Activated naive CD8-positive, alpha-beta T cell treated with anti-CD3 and anti-CD28 coated beads, Interleukin-2, amount 50 U/mL, for 24 hours (primary cell): ENCODE results near the gene SREBF2.
A peak's percentile ranks its signal among the peaks of the same experiment; 100 is the strongest.

Experiments
- ATAC-seq: fragments of 150-1000 bp; cut with Tn5 transposase; one replicate; pipeline ENCODE4 v1.10.0; 2021
- DNase-seq: peaks from one replicate; pipeline ENCODE4 v3.0.0; 2021
- H3K27ac Mint-ChIP-seq: one replicate; pipeline ENCODE4 v1.8.0; 2021; ENCODE audit warnings: mild to moderate bottlenecking, mixed read lengths
- H3K27me3 Mint-ChIP-seq: one replicate; pipeline ENCODE4 v1.8.0; 2021; ENCODE audit warnings: mixed read lengths
- H3K36me3 Mint-ChIP-seq: one replicate; pipeline ENCODE4 v1.8.0; 2021; ENCODE audit warnings: low read depth, mixed read lengths
- H3K4me1 Mint-ChIP-seq: one replicate; pipeline ENCODE4 v1.8.0; 2021; ENCODE audit warnings: mixed read lengths
- H3K4me3 Mint-ChIP-seq: one replicate; pipeline ENCODE4 v1.8.0; 2021; ENCODE audit warnings: mild to moderate bottlenecking, moderate library complexity, mixed read lengths
- H3K9me3 Mint-ChIP-seq: one replicate; pipeline ENCODE4 v1.8.0; 2021; ENCODE audit warnings: mixed read lengths

Gene SREBF2

DNA sequence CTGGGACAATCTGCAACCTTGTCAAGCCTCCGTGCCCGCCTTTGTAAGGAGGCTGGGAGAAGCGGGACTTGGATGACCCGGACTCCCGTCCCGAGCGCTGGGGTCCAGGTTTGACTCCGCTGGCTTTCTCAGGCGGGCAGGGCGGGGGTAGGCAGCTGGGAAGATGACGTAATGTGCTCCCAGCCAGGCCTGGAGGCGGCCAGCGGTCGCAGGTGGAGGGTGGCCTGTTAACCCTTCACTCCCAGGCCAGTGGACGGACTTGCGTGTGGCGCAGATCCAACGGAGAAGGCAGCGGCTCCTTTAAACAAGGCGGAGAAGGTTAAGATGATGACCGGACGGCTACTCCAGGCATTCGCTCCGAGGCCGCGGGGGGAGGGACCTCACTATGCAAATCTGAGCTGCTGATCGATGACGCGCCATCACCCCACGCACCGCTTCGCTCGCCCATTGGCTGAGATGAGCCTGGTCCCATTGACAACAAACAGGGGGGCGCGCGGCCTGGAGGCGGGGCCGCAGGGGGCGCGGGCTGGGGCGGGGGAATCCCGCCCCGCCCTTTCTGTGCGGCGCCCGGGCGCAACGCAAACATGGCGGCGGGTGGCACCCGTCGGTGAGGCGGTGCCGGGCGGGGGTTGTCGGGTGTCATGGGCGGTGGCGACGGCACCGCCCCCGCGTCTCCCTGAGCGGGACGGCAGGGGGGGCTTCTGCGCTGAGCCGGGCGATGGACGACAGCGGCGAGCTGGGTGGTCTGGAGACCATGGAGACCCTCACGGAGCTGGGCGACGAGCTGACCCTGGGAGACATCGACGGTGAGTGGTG is at the start of gene SREBF2:
SREBF2 (plus strand) TSS at position 553 of the 816 bp plus-strand sequence; CDS start at position 719, 166 bp downstream.
- H3K27me3 Mint-ChIP-seq = no peaks in the 10 kb centered on the region
- peak within 1 kb of the TSS; percentile 96 for H3K4me3 Mint-ChIP-seq
- ATAC-seq (peak; percentile 95), DNase-seq (peak; percentile 99)
- peaks cover 31% of the 10 kb centered on the region for H3K36me3 Mint-ChIP-seq
- H3K4me1 Mint-ChIP-seq = peaks cover 57% of the 10 kb centered on the region
- no peaks in the 10 kb centered on the region for H3K9me3 Mint-ChIP-seq
- peak within 1 kb of the TSS; percentile 96 for H3K27ac Mint-ChIP-seq

DNA sequence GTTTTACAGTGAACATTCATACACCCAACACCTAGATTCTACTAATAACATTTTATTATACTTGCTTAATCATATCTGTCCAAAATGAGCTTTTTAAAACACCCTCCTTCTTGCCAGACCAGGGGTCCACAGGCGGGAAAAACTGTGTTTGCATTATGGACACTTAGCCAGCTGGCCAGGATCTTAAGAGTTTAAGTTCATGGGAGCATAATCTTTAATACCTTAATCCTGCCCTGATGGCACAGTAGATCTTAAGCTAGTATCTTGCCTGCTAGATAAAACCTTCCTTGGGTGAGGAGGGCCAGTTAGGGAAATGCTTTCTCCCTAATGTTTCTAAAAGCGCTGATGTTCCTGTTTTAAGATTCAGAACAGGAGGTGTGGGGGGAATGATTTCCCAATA is 45.6 kb upstream of the SREBF2 start:
- Mint-ChIP-seq H3K4me3 (no peak overlapping the region), H3K27ac (no peak overlapping the region), H3K9me3 (no peaks in the 10 kb centered on the region), H3K36me3 (peaks cover 5% of the 10 kb centered on the region), H3K4me1 (peaks cover 12% of the 10 kb centered on the region), H3K27me3 (no peaks in the 10 kb centered on the region)
- DNase-seq = no peak
- no peak for ATAC-seq

DNA sequence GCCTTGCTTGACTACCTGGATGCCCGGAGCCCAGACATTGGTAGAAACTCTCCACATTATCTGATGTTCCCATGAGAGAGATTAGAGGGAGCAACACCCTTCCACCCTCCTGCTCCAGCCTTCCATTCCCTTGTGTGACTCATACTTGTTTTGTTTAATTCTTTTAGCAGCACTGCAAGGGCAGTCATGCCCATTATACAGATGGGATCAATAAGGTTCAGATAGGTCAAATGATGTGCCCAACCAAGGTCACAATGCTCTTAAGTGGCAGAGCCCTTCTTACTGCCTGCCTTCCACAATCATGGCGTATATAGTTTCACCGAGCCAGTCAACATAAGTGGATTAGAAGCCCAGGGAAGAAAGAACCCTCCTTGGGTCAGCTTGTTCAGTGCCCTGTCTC is 39.0 kb upstream of the SREBF2 start:
- Mint-ChIP-seq H3K9me3 (no peaks in the 10 kb centered on the region), H3K4me1 (peaks cover under 1% of the 10 kb centered on the region), H3K4me3 (no peak overlapping the region), H3K27ac (peak overlapping the region; percentile 12), H3K36me3 (peaks cover 19% of the 10 kb centered on the region), H3K27me3 (no peaks in the 10 kb centered on the region)
- DNase-seq = no peak
- ATAC-seq = no peak

DNA sequence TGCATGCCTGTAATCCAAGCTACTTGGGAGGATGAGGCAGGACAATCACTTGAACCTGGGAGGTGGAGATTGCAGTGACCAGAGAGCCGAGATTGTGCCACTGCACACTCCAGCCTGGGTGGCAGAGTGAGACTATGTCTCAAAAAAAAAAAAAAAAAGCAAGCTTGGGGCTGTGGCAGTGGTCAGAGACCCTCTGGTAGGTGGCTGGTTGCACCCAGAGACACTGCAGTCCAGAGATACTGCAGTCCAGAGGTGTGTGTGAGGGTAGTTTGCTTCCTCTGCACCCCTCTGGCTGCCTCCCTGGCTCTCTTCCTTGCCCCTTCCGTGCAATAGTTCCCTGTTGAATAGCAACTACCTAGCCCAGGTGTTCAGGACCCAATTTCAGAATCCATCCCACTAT is 34.2 kb upstream of the SREBF2 start:
- Mint-ChIP-seq H3K4me3 (no peak overlapping the region), H3K27ac (peak overlapping the region; percentile 94), H3K4me1 (peaks cover 26% of the 10 kb centered on the region), H3K27me3 (no peaks in the 10 kb centered on the region), H3K9me3 (no peaks in the 10 kb centered on the region), H3K36me3 (peaks cover 21% of the 10 kb centered on the region)
- ATAC-seq (no peak), DNase-seq (no peak)

DNA sequence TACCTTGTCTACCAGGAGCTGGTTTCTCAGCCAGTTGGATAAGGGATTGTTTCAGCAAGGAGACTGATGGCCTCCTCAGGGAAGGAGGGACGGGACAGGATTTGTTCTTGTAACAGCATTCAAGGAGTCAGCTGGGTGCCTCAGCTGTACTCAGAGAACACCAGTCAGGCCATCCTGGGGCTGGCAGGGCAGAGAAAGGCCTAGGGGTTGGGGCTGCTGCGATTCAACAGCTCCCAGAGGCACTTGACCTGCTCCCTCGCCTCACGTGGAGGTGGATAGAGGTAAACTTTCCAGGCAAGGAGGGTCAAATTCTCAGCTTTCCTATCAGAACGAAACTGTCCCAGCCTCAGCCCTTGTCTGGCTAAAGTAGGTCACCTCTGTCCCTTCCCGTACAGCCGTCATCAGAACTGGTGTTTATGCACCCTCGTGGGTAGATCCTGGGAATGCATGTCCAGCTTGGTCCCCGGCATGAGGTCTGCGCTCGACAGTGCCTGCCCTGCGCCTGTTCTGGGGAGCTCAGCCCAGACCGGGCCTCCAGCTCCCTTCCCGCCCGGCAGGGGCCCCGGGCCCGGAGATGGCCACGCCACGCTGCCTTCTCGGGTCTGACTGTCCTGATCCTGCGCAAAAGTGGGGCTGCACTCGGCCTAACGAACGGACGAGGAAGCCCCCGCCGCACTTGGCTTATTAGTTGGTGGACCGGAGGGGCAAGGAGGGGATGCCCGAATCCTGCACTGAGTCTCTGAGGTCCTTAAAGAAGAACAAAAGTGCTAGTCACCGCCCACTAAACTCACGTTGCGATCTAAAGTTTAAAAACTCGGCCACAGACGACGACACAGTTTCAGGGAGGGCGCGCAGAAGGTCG is 33.2 kb upstream of the SREBF2 start:
- DNase-seq = no peak
- Mint-ChIP-seq H3K36me3 (peaks cover 18% of the 10 kb centered on the region), H3K4me1 (peaks cover 36% of the 10 kb centered on the region), H3K27ac (peak overlapping the region; percentile 94), H3K9me3 (no peaks in the 10 kb centered on the region), H3K27me3 (no peaks in the 10 kb centered on the region), H3K4me3 (peak overlapping the region; percentile 95)
- peak; percentile 18 for ATAC-seq

DNA sequence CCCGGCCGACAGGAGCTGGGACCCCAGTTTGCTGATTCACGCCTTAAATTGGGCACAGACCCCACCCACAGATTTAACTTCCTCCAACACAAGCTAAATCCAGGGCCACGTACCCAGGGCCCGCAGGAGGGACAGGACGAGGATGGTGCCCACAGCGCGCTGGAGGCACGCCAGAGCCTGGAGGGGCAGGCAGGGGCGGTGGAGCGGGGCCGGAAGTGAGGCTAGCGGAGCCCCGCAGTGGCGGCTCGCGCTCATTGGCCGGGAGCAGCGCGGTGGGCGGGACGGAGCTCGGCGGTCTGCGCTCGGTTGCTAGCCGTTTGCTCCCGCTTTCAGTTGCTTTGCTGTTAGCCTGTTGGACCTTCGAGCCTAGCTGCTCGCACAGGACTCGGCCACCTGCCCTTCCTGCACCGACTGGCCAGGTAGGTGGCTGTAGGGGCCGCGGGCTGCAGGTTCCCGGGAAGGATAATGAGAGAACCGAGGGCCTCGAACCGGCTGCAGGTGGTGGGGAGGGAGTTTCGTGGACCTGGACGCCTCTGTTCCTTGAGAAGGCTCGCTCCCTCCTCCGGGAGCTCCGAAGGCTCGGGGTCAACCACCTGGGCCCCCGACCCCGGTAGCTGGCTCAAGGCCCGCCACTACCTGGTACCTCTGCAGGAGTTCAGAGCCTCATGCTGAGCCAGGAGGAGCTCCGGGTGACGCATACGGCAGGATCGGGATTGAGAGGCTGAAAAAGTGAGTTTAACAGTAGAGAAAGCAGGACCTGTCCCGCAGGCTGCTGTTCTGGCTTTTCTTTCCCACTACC is 32.4 kb upstream of the SREBF2 start, which contains the start of gene CCDC134:
CCDC134 (plus strand) TSS at position 332 of the 799 bp plus-strand sequence. CDS start 8,212 bp downstream, outside the sequence.
- Mint-ChIP-seq H3K27ac (peak within 1 kb of the TSS; percentile 94), H3K9me3 (no peaks in the 10 kb centered on the region), H3K4me1 (peaks cover 39% of the 10 kb centered on the region), H3K36me3 (peaks cover 15% of the 10 kb centered on the region), H3K4me3 (peak within 1 kb of the TSS; percentile 95), H3K27me3 (no peaks in the 10 kb centered on the region)
- ATAC-seq = peak; percentile 99
- peak; percentile 94 for DNase-seq

DNA sequence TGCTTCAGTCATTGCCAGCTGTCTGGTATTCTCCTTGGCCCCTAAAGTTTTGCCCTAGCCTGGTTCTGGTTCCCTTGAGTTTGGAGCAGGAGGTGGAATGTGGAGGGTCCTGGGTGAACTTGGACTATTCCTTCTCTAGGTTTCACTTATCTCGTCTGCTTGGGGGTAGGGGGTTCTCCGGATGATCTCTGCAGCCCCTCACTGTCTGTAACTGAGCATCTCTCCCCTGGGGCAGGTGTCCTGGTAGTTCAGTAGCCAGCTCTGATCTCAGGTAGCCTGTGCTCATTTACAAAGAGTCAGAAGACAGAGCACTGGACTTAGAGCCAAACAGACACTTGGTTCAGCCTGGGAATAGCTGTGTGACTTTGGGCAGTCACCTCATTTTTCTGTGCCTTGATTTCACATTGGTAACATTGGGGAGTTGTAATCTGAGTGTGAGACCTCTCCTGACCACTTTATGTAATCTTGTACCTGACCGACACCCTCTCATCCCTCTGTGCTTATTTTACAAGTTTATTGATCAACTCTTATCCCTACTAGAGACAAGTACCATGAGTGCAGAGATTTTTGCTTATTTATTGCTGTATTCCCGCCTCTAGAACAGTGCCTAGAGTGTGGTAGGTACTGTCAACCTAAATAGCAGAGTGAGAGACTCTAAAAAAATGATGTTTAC is 31.6 kb upstream of the SREBF2 start:
- Mint-ChIP-seq H3K9me3 (no peaks in the 10 kb centered on the region), H3K4me3 (peak overlapping the region; percentile 95), H3K27ac (peak overlapping the region; percentile 94), H3K27me3 (no peaks in the 10 kb centered on the region), H3K36me3 (peaks cover 13% of the 10 kb centered on the region), H3K4me1 (peaks cover 39% of the 10 kb centered on the region)
- DNase-seq (no peak), ATAC-seq (no peak)

DNA sequence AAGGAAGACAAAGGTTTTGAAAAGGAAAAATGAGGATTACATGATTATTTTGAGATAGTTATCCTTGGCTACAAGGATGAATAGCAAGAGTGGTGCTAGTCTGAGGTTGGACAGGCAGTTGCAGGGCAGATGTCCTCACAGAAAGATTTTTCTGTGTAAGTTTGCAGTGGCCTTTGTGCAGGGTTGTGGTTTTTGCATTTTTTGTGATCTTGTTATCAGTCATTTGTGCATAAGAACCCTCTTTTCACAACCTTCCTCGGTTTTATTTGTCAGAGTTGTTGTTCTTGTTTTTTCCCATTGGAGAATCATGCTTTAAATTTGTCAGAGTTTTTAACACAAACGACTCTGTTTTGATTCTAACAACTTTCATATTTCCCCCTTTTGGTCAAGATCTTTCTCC is 31.0 kb upstream of the SREBF2 start:
- H3K4me3 Mint-ChIP-seq = peak overlapping the region; percentile 95

DNA sequence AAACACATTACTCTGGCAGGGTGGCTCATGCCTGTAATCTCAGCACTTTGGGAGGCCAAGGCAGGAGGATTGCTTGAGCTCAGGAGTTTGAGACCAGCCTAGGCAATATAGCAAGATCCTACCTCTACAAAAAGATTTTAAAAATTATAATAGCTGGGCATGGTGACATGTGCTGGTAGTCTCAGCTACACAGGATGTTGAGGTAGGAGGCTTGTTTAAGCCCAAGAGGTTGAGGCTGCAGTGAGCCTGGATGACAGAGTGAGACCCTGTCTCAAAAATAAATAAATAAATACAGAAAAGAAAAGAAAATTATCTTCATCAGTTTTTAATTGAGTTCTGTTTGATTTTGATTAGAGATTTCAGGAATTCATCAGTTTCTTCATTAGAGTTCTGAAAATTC is 27.3 kb upstream of the SREBF2 start:
- Mint-ChIP-seq H3K9me3 (no peaks in the 10 kb centered on the region), H3K4me1 (peaks cover 27% of the 10 kb centered on the region), H3K27me3 (no peaks in the 10 kb centered on the region), H3K27ac (no peak overlapping the region), H3K36me3 (peaks cover 17% of the 10 kb centered on the region), H3K4me3 (no peak overlapping the region)
- DNase-seq (no peak), ATAC-seq (no peak)

More for the DNA sequence above, 31.0 kb upstream of the SREBF2 start:
- peaks cover 13% of the 10 kb centered on the region for H3K36me3 Mint-ChIP-seq
- no peaks in the 10 kb centered on the region for H3K9me3 Mint-ChIP-seq
- peaks cover 39% of the 10 kb centered on the region for H3K4me1 Mint-ChIP-seq
- H3K27ac Mint-ChIP-seq = peak overlapping the region; percentile 94
- ATAC-seq = no peak
- no peaks in the 10 kb centered on the region for H3K27me3 Mint-ChIP-seq
- DNase-seq = no peak

DNA sequence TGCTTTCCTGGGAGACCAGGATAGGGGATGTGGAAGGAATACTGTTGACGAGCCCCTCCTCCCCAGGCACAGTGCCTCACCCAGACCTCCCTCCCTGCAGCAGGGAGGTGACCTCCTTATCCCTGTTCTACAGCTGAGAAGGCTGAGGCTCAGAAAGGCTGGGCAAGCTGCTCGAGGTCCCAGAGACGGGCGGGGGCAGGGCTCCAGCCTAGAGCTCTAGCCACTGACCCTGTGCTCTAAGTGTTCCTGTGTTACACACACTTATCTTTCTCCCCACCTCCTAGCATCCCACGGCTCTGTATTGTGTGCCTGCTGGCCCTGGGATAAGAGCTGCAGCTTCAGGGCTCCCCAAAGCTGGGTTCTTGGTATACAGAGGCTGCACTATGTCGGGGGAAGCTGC is 24.5 kb upstream of the SREBF2 start:
- DNase-seq = no peak
- H3K36me3 Mint-ChIP-seq = peaks cover 11% of the 10 kb centered on the region
- no peak overlapping the region for H3K4me3 Mint-ChIP-seq
- peaks cover 13% of the 10 kb centered on the region for H3K4me1 Mint-ChIP-seq
- H3K9me3 Mint-ChIP-seq = no peaks in the 10 kb centered on the region
- ATAC-seq = no peak
- no peaks in the 10 kb centered on the region for H3K27me3 Mint-ChIP-seq
- H3K27ac Mint-ChIP-seq = no peak overlapping the region

DNA sequence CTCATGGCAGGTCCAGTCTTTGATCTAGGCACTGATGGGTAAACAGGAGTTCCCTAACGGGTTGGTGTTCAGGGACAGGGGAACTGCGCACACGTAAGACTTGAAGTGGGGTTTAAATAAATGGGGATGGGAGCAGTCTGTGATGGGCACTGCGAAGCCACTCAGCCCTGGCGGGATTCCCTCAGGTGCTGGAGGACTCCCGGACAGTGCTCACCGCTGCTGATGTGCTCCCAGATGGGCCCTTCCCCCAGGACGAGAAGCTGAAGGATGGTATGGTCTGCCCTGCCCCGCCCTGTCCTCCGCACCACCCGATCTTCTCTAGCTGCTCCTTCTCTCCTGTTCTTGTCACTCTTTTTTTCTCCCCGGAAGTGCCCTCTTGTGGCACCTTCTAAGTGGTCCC is 22.9 kb upstream of the SREBF2 start:
- no peaks in the 10 kb centered on the region for H3K9me3 Mint-ChIP-seq
- ATAC-seq (no peak), DNase-seq (no peak)
- no peaks in the 10 kb centered on the region for H3K27me3 Mint-ChIP-seq
- H3K4me3 Mint-ChIP-seq = no peak overlapping the region
- H3K4me1 Mint-ChIP-seq = peaks cover 2% of the 10 kb centered on the region
- H3K36me3 Mint-ChIP-seq = peaks cover 17% of the 10 kb centered on the region
- no peak overlapping the region for H3K27ac Mint-ChIP-seq

DNA sequence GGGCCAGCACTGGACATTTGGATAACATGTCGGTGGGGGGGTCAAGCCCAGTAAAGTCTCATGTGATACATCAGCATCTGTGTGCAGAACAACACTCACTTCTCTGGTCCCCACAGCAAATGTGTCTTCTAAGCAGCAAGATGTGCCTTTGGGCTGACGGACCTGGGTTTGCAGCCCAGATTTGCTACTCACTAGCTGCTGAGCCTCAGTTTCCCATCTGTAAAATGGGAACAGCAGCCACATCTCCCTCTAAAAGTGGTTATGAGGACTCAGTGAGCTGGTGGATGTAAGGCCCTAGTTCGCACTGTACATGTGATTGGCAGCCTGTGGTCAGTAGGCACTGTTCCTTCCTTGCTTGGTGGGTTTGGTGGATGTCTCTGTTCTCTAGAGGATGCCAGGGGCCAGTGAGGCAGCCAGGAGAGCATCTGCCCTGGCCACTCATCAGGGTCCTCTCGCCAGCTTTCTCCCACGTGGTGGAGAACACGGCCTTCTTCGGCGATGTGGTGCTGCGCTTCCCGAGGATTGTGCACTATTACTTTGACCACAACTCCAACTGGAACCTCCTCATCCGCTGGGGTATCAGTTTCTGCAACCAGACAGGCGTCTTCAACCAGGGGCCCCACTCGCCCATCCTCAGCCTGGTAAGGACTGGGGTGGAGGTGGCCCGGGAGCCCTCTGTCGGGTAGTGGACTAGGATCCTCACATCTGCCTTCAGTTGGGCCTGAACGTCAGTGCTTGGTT is 19.9 kb upstream of the SREBF2 start:
- no peaks in the 10 kb centered on the region for H3K27me3 Mint-ChIP-seq
- H3K9me3 Mint-ChIP-seq = no peaks in the 10 kb centered on the region
- no peak for ATAC-seq
- H3K27ac Mint-ChIP-seq = no peak overlapping the region
- H3K4me1 Mint-ChIP-seq = no peaks in the 10 kb centered on the region
- H3K4me3 Mint-ChIP-seq = no peak overlapping the region
- H3K36me3 Mint-ChIP-seq = peaks cover 24% of the 10 kb centered on the region
- no peak for DNase-seq

DNA sequence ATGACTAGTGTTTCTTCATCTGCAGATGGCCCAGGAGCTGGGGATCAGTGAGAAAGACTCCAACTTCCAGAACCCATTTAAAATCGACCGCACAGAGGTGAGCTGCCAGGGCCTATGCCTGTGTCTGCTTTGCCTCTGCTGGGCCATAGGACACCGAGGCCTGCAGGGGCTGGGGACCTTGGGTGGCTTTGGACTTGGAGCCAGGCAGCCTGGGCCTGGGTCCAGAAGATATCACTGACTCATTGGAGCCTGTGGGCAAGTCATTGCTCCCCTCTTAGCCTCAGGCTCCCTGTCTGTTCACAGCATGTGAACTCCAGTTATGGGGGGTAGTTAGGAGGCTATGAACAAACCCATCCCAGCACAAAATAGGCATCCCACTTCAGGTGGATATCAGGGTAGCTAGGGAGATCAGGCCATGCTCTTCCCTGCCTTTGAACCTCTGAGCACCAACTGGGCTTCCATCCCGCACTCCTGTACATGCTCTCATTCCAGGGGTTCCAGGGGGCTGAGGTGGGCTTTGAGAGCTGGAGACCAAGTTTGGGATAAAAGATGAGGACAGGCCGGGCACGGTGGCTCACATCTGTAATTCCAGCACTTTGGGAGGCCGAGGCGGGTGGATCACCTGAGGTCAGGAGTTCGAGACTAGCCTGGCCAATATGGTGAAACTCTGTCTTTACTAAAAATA is 19.0 kb upstream of the SREBF2 start:
- H3K36me3 Mint-ChIP-seq = peaks cover 22% of the 10 kb centered on the region
- no peak overlapping the region for H3K27ac Mint-ChIP-seq
- H3K4me3 Mint-ChIP-seq = no peak overlapping the region
- DNase-seq (no peak), ATAC-seq (no peak)
- H3K27me3 Mint-ChIP-seq = no peaks in the 10 kb centered on the region
- no peaks in the 10 kb centered on the region for H3K9me3 Mint-ChIP-seq
- H3K4me1 Mint-ChIP-seq = no peaks in the 10 kb centered on the region
